HG02642 (cell line): ENCODE measurements around the gene RNF186.
"Not testable (repeated sequence)": the region's sequence is repeated elsewhere in the genome, so short reads cannot be mapped to it uniquely, and the experiment has no call there.

Source experiments
- ATAC-seq: cut with Tn5 transposase; IDR thresholded peaks from one replicate; pipeline ENCODE4 v1.9.1; 2021; ENCODE audit warnings: mild to moderate bottlenecking; ENCODE audit not compliant: unreplicated experiment, poor library complexity

Gene RNF186

GRCh38 chr1:19814681-19815503 lies at the start of gene RNF186:
TSS of gene RNF186 (minus strand) at chr1:19815283. CDS start at chr1:19815101, 182 bp downstream.
- ATAC-seq: no peak

GRCh38 chr1:19864570-19865160 lies 49.6 kb upstream of the RNF186 start:
- no peak for ATAC-seq

GRCh38 chr1:19862944-19863343 lies 47.9 kb upstream of the RNF186 start:
- ATAC-seq: no peak

GRCh38 chr1:19861842-19862530 lies 46.9 kb upstream of the RNF186 start:
- ATAC-seq: no peak

GRCh38 chr1:19861034-19861433 lies 46.0 kb upstream of the RNF186 start:
- ATAC-seq: no peak

GRCh38 chr1:19860418-19860817 lies 45.3 kb upstream of the RNF186 start:
- ATAC-seq: no peak

- ATAC-seq: no peak
Measured at GRCh38 chr1:19859876-19860275, 44.8 kb upstream of the RNF186 start.

- ATAC-seq: no peak
Measured at GRCh38 chr1:19858893-19859292, 43.8 kb upstream of the RNF186 start.

GRCh38 chr1:19854866-19855265 lies 39.8 kb upstream of the RNF186 start:
- no peak for ATAC-seq

GRCh38 chr1:19852036-19852435 lies 37.0 kb upstream of the RNF186 start:
- no peak for ATAC-seq

- ATAC-seq: no peak
Measured at GRCh38 chr1:19850214-19850613, 35.1 kb upstream of the RNF186 start.

GRCh38 chr1:19849307-19849706 lies 34.2 kb upstream of the RNF186 start:
- not testable (repeated sequence) for ATAC-seq

- not testable (repeated sequence) for ATAC-seq
Measured at GRCh38 chr1:19847334-19847733, 32.3 kb upstream of the RNF186 start.

- no peak for ATAC-seq
Measured at GRCh38 chr1:19846338-19846737, 31.3 kb upstream of the RNF186 start.

GRCh38 chr1:19845555-19845954 lies 30.5 kb upstream of the RNF186 start:
- ATAC-seq: no peak

- ATAC-seq: no peak
Measured at GRCh38 chr1:19844731-19845495, 29.8 kb upstream of the RNF186 start.

- no peak for ATAC-seq
Measured at GRCh38 chr1:19840228-19840627, 25.1 kb upstream of the RNF186 start.

- ATAC-seq: no peak
Measured at GRCh38 chr1:19837866-19838265, 22.8 kb upstream of the RNF186 start.

- ATAC-seq: no peak
Measured at GRCh38 chr1:19835578-19835977, 20.5 kb upstream of the RNF186 start.

GRCh38 chr1:19831441-19831840 lies 16.4 kb upstream of the RNF186 start:
- no peak for ATAC-seq

- ATAC-seq: no peak
Measured at GRCh38 chr1:19828546-19828945, 13.5 kb upstream of the RNF186 start.
